Stimulated activated effector memory CD8-positive, alpha-beta T cell treated with anti-CD3 and anti-CD28 coated beads, Interleukin-12 subunit alpha, Interleukin-12 subunit beta, amount 100 ng/mL, for 72 hours (primary cell): ENCODE data around the gene KRT14.
A peak's percentile ranks its signal among the peaks of the same experiment; 100 is the strongest.
"Not testable (repeated sequence)": the region's sequence is repeated elsewhere in the genome, so short reads cannot be mapped to it uniquely, and the experiment has no call there.

ENCODE experiments used
- ATAC-seq: fragments of 150-1000 bp; cut with Tn5 transposase; 2 replicates; pipeline ENCODE4 v1.10.0; 2021
- DNase-seq, 2 donors: peaks; one replicate each; pipeline ENCODE4 v3.0.0; 2021 to 2022; ENCODE audit warnings: low spot score in 2 of 2
- H3K27ac Mint-ChIP-seq: one replicate; pipeline ENCODE4 v1.8.0; 2022; ENCODE audit warnings: mild to moderate bottlenecking, mixed read lengths
- H3K36me3 Mint-ChIP-seq: one replicate; pipeline ENCODE4 v1.8.0; 2022; ENCODE audit warnings: mild to moderate bottlenecking, mixed read lengths
- H3K4me1 Mint-ChIP-seq: one replicate; pipeline ENCODE4 v1.8.0; 2022; ENCODE audit warnings: mixed read lengths
- H3K4me3 Mint-ChIP-seq: one replicate; pipeline ENCODE4 v1.8.0; 2022; ENCODE audit warnings: mild to moderate bottlenecking, mixed read lengths
- H3K9me3 Mint-ChIP-seq: one replicate; pipeline ENCODE4 v1.8.0; 2022; ENCODE audit warnings: mixed read lengths

The KRT14 gene

DNA sequence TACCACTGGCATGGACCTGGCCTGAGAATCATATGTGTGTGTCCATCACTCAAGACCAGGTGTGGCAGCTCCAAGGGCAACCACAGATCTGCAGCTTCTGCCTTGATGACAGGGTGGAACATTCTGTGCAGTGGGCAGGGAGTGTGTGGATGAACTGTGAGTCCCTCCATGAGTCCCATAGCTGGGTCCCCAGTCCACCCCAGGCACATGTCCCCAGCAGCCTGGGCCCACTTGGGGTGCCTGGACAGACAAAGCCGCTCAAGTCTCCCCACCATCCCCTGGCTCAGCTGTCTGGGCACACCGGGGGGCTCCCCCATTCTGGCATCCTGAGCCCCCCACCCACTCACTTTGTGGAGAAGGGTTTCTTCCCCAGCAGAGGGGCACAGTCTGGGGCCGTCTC, 30.4 kb upstream of the KRT14 start:
- no peak for ATAC-seq
- no peaks in the 10 kb centered on the region for H3K4me1 Mint-ChIP-seq
- no peaks in the 10 kb centered on the region for H3K9me3 Mint-ChIP-seq
- no peak overlapping the region for H3K27ac Mint-ChIP-seq
- no peak overlapping the region for H3K4me3 Mint-ChIP-seq
- no peaks in the 10 kb centered on the region for H3K36me3 Mint-ChIP-seq
- no peak for DNase-seq

- ATAC-seq, H3K36me3 Mint-ChIP-seq, H3K4me3 Mint-ChIP-seq, H3K9me3 Mint-ChIP-seq, DNase-seq, H3K27ac Mint-ChIP-seq, H3K4me1 Mint-ChIP-seq: not testable (repeated sequence)
These were observed 29.8 kb upstream of the KRT14 start for GRCh38 chr17:41616486-41616885.

DNA sequence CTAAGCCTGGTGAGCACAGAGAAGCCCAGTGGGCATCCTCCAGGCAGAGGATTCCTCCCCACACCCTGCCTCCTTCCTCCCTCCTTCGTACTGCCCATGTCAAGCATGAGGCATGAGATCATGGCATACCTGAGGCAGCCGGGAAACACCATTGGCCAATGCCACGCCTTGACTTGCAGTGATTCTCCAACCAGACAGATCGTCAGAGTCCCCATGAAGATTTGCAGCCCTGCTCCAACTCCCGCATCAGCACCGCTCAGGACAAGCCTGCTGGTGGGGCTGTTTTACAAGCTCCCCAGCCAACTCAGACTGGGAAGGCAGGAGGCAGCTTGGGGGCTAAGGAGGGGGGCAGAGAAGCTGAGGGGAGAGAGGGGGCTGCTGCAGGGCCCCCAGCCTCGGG, 28.8 kb upstream of the KRT14 start:
- Mint-ChIP-seq H3K9me3 (no peaks in the 10 kb centered on the region), H3K27ac (no peak overlapping the region), H3K4me3 (no peak overlapping the region), H3K36me3 (no peaks in the 10 kb centered on the region), H3K4me1 (no peaks in the 10 kb centered on the region)
- ATAC-seq = no peak
- DNase-seq = no peak

DNA sequence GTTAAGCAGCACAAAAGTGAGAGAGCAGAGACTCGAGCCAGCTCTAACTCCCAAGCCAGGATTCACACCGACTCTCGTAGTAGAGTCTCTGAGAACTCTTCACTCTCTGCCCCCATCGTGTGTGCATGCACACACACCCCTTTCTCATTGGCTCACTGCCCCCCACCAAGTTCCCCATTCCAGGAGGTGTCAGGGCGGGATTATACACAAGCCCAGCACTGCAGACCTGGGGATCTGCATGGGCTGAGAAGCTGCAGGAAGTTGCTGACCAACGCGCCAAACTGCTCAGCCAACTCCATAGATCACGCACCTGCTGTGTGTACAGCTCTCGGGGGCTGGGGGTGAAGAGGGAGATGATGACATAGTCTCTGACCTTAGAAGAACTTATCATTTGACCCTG, 28.1 kb upstream of the KRT14 start:
- H3K36me3 Mint-ChIP-seq, H3K4me1 Mint-ChIP-seq, H3K4me3 Mint-ChIP-seq, H3K27ac Mint-ChIP-seq, ATAC-seq, H3K9me3 Mint-ChIP-seq, DNase-seq: not testable (repeated sequence)

DNA sequence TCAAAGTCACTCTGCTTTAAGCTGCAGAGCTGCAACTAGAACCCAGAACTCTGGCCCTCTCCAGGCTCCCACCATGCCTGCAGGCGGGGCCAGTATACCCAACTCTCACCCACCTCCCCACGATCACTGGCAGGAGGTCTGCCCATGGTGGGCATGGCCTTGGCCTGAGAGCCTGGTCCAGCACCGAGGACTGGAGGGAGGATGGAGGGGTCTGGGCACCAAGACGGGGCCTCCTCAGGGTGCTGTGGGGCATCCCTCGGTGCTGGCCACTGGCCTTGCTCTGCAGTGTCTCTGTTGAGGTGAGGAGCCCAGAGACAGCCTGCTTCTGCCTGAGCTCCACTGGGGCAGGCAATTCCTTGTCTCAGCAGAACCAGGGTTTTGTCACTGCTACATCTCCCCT, 27.4 kb upstream of the KRT14 start:
- H3K4me1 Mint-ChIP-seq = no peaks in the 10 kb centered on the region
- DNase-seq (no peak), ATAC-seq (peak; percentile 14)
- no peaks in the 10 kb centered on the region for H3K9me3 Mint-ChIP-seq
- no peak overlapping the region for H3K27ac Mint-ChIP-seq
- H3K36me3 Mint-ChIP-seq = no peaks in the 10 kb centered on the region
- H3K4me3 Mint-ChIP-seq = no peak overlapping the region

DNA sequence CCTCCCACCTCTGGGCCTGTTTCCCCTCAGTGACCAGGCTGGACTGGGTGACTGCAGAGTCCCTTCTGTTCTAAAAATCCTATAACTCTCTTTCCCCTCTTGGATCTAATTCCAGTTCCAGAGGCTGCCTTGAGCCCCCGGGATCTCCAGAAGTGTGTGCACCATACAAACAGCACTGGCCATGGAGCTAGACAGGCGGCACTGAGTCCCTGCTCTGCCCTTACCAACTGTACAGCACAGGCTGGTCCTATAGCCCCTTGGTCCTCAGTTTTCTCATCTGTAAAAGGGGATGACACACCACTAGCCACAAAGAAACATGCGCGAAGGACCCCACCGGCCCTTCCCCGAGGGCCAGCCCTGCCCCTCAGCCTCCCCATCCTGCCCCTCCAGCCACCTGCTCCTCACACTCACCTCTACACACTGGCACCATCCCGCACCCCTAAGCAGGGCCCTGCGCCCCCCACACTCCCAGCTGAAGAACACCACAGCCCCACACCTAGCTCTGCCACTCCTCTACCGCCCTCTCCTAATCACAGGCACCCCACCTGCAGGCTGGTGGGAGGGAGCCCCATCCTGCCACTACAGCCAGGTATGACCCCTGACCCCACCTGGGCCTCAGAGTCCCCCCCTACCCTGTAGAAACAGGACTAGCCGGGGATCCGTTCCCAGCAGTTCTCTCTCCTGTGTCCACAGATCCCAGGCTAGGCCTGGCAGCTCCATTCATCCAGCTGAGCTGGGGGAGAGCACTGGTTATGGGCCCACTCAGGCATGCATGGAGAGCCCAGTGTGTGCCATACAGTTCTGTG, 26.8 kb upstream of the KRT14 start:
- no peak overlapping the region for H3K4me3 Mint-ChIP-seq
- H3K4me1 Mint-ChIP-seq = no peaks in the 10 kb centered on the region
- no peaks in the 10 kb centered on the region for H3K36me3 Mint-ChIP-seq
- DNase-seq (no peak), ATAC-seq (no peak)
- H3K27ac Mint-ChIP-seq = no peak overlapping the region
- H3K9me3 Mint-ChIP-seq = no peaks in the 10 kb centered on the region

DNA sequence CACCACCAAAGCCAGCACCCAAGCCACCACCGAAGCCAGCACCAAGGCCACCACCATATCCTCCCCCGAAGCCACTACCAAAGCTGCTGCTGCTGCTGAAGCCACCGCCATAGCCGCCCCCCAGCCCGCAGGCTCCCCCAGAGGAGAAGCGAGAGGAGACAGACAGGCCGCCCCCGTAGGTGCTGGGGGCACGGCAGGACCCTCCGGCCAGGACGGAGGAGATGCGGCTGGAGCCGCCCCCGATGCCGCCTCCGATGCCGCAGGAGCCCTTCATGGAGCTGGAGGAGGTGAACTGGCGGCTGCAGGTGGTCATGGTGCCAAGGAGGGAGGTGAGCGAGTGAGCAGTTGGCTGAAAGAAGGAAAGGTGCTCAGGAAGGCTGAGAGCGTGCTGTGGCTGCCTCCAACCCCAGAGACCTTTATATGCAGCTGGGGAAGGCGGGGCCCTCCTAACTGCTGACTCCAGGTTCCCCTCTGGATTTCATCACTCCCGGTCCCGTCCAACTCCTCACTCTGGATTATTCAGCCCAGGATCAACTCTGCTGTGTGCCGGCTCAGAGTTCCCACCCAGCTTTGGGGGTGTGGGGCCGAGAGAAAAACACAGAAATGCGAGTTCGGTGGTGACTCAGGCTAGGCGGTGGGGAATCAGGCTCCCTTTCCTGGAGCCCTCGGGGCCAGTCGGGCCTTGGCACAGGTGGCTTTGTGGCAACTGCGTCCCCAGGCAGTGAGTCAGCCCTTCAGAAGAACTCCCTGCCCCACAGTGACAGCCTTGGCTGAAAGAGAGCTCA, 25.9 kb upstream of the KRT14 start, which contains the start of gene KRT16:
Gene KRT16, minus strand, starts transcription at position 392 of the 785 bp plus-strand sequence. Its CDS starts 79 bp downstream, at position 313.
- not testable (repeated sequence) for H3K27ac Mint-ChIP-seq, H3K9me3 Mint-ChIP-seq, H3K36me3 Mint-ChIP-seq, ATAC-seq, H3K4me1 Mint-ChIP-seq, H3K4me3 Mint-ChIP-seq, DNase-seq

GRCh38 chr17:41610965-41611640, 24.4 kb upstream of the KRT14 start:
- Mint-ChIP-seq H3K4me1 (no peaks in the 10 kb centered on the region), H3K36me3 (no peaks in the 10 kb centered on the region), H3K4me3 (no peak overlapping the region), H3K27ac (no peak overlapping the region), H3K9me3 (peaks cover 13% of the 10 kb centered on the region)
- DNase-seq (no peak), ATAC-seq (no peak)

DNA sequence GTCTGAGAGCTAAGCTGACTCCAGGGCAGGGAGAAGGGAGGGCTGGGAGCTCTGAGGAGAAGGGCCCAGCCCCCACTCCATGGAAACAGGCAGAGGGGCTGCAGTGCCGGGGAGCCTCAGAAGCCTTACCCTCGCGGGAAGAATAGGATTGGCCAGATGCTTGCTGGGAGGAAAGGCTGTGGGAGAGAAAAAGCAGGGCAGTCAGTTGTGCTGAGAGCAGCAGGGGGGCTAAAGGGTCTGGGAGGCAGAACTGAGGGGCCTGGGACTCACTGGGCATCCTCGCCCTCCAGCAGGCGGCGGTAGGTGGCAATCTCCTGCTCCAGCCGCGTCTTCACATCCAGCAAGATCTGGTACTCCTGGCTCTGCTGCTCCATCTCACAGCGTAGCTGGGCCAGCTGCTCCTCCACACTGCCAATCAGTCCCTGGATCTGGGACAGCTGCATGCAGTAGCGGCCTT, 23.4 kb upstream of the KRT14 start:
- DNase-seq, H3K4me1 Mint-ChIP-seq, ATAC-seq, H3K4me3 Mint-ChIP-seq, H3K36me3 Mint-ChIP-seq: not testable (repeated sequence)
- H3K27ac Mint-ChIP-seq = peak overlapping the region; percentile 67
- H3K9me3 Mint-ChIP-seq = peaks cover 13% of the 10 kb centered on the region

DNA sequence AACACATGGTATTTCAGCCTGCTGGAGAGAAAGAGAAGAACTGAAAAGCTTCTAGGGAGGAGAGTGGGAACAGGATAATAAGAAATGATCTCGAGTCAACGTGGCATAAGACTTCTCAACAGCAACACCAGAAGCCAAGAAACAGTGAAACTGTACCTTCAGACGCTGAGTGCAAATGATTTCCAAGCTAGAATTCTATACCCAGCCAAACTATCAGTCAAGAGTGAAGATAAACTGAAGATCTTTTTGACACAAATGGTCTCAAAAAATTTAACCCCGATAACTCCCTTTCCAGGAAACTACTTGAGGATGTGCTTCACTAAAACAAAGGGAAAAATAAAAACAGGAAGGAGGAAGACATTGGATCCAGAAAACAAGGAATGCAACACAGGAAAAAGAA, 20.2 kb upstream of the KRT14 start:
- H3K27ac Mint-ChIP-seq, ATAC-seq, H3K36me3 Mint-ChIP-seq, H3K4me1 Mint-ChIP-seq, DNase-seq, H3K4me3 Mint-ChIP-seq: not testable (repeated sequence)
- peaks cover 13% of the 10 kb centered on the region for H3K9me3 Mint-ChIP-seq

DNA sequence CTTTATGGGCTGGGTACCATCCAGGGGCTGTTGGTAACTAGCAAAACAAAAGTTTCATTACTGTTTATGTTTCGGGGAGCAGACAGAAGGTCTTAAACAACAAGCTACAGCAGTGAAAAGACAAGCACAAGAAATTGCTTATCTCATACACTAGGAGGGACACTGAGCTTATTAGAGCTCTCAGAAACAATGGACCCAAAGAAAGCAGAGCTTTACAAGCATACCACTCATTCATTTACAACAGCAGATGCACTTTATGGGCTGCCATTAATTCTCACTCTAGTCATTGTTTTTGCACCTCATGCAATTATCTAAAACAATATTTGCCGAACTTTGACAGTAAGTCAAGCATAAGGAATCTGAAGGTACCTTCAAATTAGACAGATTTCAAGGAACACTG, 15.8 kb upstream of the KRT14 start:
- Mint-ChIP-seq H3K9me3 (peaks cover 12% of the 10 kb centered on the region), H3K4me1 (no peaks in the 10 kb centered on the region), H3K27ac (no peak overlapping the region), H3K36me3 (peaks cover 7% of the 10 kb centered on the region), H3K4me3 (no peak overlapping the region)
- DNase-seq (no peak), ATAC-seq (no peak)

DNA sequence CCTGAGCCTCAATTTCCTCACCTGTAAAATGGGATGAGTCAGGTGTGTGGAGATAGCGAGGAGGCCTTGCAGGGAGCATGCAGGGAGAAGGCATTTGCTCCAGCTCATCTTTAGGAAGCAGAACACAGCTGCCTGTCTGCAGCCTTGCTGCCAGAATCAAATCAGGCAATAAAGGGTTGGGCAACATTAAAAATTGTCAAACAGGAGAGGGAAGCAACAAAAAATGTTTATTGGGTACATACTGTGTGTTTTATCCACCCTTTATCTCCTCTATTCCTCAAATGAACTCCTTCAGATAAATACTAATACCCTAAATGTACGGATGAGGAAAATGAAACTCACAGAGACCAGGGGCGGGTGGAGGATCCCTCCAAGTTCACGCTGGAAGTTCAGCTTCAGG, 13.6 kb upstream of the KRT14 start:
- H3K4me1 Mint-ChIP-seq = no peaks in the 10 kb centered on the region
- H3K27ac Mint-ChIP-seq = no peak overlapping the region
- ATAC-seq = no peak
- no peak for DNase-seq
- no peaks in the 10 kb centered on the region for H3K9me3 Mint-ChIP-seq
- H3K4me3 Mint-ChIP-seq = no peak overlapping the region
- peaks cover 11% of the 10 kb centered on the region for H3K36me3 Mint-ChIP-seq

DNA sequence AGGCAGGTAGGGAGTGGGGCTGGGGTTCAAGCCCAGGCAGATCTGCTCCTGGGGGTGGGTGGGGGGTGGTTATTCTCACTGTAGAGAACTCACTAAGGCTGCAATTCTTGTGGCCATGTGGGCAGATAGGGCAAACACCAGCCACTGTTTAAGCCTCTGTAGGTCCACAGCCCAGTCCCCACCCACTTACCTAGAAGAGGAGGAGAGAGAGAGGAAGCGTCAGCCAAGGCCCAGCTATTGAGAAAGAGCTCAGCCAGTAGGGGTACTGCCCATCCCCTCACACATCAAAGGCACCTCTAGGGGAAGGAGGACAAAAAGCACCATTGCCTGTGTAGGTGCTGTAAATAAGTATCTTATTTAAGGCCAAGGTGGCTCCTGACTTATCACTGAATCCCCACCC, 13.0 kb upstream of the KRT14 start:
- H3K4me3 Mint-ChIP-seq = no peak overlapping the region
- no peaks in the 10 kb centered on the region for H3K4me1 Mint-ChIP-seq
- no peak for ATAC-seq
- no peaks in the 10 kb centered on the region for H3K9me3 Mint-ChIP-seq
- no peak for DNase-seq
- no peak overlapping the region for H3K27ac Mint-ChIP-seq
- peaks cover 11% of the 10 kb centered on the region for H3K36me3 Mint-ChIP-seq

GRCh38 chr17:41595585-41595984, 8.9 kb upstream of the KRT14 start:
- ATAC-seq = no peak
- DNase-seq = no peak
- Mint-ChIP-seq H3K9me3 (no peaks in the 10 kb centered on the region), H3K27ac (peak overlapping the region; percentile 4), H3K4me1 (no peaks in the 10 kb centered on the region), H3K4me3 (no peak overlapping the region), H3K36me3 (peaks cover 11% of the 10 kb centered on the region)

DNA sequence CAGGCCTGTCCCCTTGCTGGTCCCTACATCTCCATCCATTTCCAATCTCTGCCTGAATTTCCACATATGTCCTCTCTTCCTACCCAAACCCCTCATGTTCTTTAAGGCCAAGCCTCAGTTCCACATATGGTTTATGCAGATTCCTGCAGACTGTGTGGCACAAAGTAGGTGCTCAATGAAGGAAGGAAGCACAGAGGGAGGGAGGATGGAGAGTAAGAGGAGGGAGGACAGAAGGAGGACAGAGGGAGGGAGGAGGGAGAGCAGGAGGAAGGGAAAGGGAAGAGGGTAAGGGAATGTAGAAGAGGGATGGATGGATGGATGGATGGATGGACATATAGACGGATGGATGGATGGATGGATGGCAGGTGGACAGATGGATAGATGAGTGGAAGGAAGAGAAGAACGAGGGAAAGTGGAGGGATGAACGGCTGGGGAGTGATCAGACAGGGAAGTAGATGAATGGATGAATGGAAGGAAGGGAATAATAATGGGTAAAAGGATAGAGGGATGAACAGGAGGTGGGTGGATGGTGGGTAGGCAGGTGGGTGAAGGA, 7.7 kb upstream of the KRT14 start:
- Mint-ChIP-seq H3K36me3 (peaks cover 11% of the 10 kb centered on the region), H3K27ac (no peak overlapping the region), H3K4me3 (no peak overlapping the region), H3K4me1 (no peaks in the 10 kb centered on the region), H3K9me3 (no peaks in the 10 kb centered on the region)
- DNase-seq = no peak
- no peak for ATAC-seq
